Skeletal muscle tissue (tissue), 4 donors: ENCODE data around the gene RBM42. TPM values are rescaled to one million over a fixed set of nuclear protein-coding genes. Genes with fewer than 3 reads are reported as not detected.

Experiments
- H3K27ac ChIP-seq: one replicate; pipeline ENCODE4 v1.7.0; 2013; ENCODE audit warnings: mild to moderate bottlenecking, low read depth, low read length, inconsistent platforms
- H3K27me3 ChIP-seq, 3 donors: one replicate each; pipeline ENCODE4 v1.7.0; 2013; ENCODE audit warnings: low read length in 3 of 3; ENCODE audit not compliant: control insufficient read depth in 3 of 3, insufficient read depth in 3 of 3
- H3K36me3 ChIP-seq, 3 donors: one replicate each; pipeline ENCODE4 v1.7.0; 2013; ENCODE audit warnings: low read length in 3 of 3; ENCODE audit not compliant: control insufficient read depth in 3 of 3, insufficient read depth in 3 of 3
- H3K4me1 ChIP-seq, 3 donors: one replicate each; pipeline ENCODE4 v1.7.0; 2013; ENCODE audit warnings: low read length in 3 of 3, mild to moderate bottlenecking in 3 of 3; ENCODE audit not compliant: control insufficient read depth in 3 of 3, insufficient read depth in 3 of 3
- H3K4me3 ChIP-seq, 3 donors: one replicate each; pipeline ENCODE4 v1.7.0; 2013; ENCODE audit warnings: low read length in 3 of 3
- H3K9ac ChIP-seq, 3 donors: one replicate each; pipeline ENCODE4 v1.7.0; 2013; ENCODE audit warnings: low read length in 3 of 3, mild to moderate bottlenecking in 3 of 3, moderate library complexity in 2 of 3, low read depth in 1 of 3
- H3K9me3 ChIP-seq, 3 donors: one replicate each; pipeline ENCODE4 v1.7.0; 2013; ENCODE audit warnings: low read length in 3 of 3; ENCODE audit not compliant: control insufficient read depth in 3 of 3
- total RNA-seq: library from RNA; depleted of rRNA; stranded (reverse); fragments of >200 nt; gene quantifications from one replicate; pipeline ENCODE4 v1.2.3, GENCODE V29; 2014
- donor health status: Osteomylitis.

The RBM42 gene
- total RNA-seq, 1 donor from 2014 or later, result 20.9 TPM

DNA sequence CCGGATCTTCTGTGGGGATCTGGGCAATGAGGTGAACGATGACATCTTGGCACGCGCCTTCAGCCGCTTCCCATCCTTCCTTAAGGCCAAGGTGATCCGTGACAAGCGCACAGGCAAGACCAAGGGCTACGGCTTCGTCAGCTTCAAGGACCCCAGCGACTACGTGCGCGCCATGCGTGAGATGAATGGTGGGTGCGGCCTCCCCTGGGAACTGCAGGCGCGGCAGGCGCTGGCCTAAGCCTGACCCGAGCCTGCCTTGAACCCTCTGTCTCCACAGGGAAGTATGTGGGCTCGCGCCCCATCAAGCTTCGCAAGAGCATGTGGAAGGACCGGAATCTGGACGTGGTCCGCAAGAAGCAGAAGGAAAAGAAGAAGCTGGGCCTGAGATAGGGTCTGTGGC lies 8.3 kb downstream of the RBM42 start:
- Histone ChIP-seq H3K27me3 (peaks cover 0 to 4% (median 0%) of the 10 kb centered on the region in 3 donors), H3K4me3 (no peak overlapping the region), H3K4me1 (no peaks in the 10 kb centered on the region), H3K36me3 (peaks cover 43 to 50% (median 50%) of the 10 kb centered on the region in 3 donors), H3K9ac (no peak overlapping the region), H3K27ac (no peak overlapping the region), H3K9me3 (no peaks in the 10 kb centered on the region)

DNA sequence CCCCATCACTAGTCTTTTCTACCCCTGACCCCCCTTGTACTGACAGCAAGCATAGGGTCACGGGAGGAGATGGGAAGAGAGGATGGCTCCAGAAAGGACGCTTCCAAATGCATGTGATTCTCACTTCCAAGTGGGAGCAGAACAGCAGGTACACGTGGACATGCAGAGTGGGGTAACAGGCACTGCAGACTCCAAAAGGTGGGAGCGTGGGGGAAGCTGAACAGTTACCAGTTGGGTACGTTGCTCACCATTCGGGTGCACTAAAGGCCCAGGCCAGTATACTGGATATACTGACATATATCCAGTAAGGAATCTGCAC lies 10.4 kb downstream of the RBM42 start:
- Histone ChIP-seq H3K36me3 (peaks cover 27 to 31% (median 29%) of the 10 kb centered on the region in 3 donors), H3K27me3 (peaks cover 0 to 13% (median 0%) of the 10 kb centered on the region in 3 donors), H3K9ac (no peak overlapping the region), H3K27ac (no peak overlapping the region), H3K9me3 (no peaks in the 10 kb centered on the region), H3K4me1 (peaks cover 6 to 9% (median 6%) of the 10 kb centered on the region in 3 donors), H3K4me3 (no peak overlapping the region)

DNA sequence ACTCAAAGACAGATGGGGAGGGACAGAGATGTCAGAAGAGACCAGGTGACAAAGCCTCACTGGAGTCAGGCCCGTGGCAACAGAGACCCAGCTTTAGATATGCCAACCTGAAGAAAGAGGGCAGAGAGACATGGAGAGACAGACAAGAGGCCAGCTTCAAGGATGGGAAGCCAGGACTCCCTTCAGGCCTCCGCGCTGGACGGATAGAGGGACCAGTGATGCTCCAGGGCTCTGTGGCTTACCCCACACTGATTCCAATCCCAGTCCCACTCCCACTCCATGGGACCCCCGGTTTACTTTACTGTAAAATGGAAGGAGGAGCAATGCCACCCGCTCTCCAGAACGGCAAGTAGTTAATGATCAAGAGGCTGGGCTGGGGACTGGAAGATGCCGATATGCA lies 11.0 kb downstream of the RBM42 start:
- Histone ChIP-seq H3K27ac (no peak overlapping the region), H3K4me3 (no peak overlapping the region), H3K4me1 (peaks cover 10 to 12% (median 10%) of the 10 kb centered on the region in 3 donors), H3K9me3 (no peaks in the 10 kb centered on the region), H3K36me3 (peaks cover 26 to 28% (median 26%) of the 10 kb centered on the region in 3 donors), H3K27me3 (peaks cover 0 to 13% (median 0%) of the 10 kb centered on the region in 3 donors), H3K9ac (no peak overlapping the region)

DNA sequence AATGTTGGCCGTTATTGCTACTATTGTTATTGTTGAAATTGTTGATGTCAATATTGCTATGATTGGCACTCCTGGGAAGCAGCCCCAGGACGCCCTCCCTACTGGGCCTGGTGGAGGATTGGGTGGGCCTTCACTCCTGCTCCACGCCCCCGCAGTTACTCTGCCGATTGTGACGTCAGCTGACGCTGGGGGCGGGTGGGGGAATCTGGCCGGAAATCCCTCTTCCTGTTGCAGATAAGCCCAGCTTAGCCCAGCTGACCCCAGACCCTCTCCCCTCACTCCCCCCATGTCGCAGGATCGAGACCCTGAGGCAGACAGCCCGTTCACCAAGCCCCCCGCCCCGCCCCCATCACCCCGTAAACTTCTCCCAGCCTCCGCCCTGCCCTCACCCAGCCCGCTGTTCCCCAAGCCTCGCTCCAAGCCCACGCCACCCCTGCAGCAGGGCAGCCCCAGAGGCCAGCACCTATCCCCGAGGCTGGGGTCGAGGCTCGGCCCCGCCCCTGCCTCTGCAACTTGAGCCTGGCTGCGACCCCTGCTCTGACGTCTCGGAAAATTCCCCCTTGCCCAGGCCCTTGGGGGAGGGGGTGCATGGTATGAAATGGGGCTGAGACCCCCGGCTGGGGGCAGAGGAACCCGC lies 12.8 kb downstream of the RBM42 start, which contains the start of gene ETV2:
ETV2 (plus strand) TSS at position 231 of the 637 bp plus-strand sequence. CDS start 716 bp downstream, outside the sequence.
- H3K9me3 ChIP-seq, result no peaks in the 10 kb centered on the region
- peaks cover 0 to 13% (median 0%) of the 10 kb centered on the region in 3 donors for H3K27me3 ChIP-seq
- H3K4me3 ChIP-seq, result no peak within 1 kb of the TSS
- H3K9ac ChIP-seq, result no peak within 1 kb of the TSS
- H3K36me3 ChIP-seq, result peaks cover 15 to 19% (median 16%) of the 10 kb centered on the region in 3 donors
- no peak within 1 kb of the TSS for H3K27ac ChIP-seq
- H3K4me1 ChIP-seq, result peaks cover 15 to 20% (median 16%) of the 10 kb centered on the region in 3 donors

DNA sequence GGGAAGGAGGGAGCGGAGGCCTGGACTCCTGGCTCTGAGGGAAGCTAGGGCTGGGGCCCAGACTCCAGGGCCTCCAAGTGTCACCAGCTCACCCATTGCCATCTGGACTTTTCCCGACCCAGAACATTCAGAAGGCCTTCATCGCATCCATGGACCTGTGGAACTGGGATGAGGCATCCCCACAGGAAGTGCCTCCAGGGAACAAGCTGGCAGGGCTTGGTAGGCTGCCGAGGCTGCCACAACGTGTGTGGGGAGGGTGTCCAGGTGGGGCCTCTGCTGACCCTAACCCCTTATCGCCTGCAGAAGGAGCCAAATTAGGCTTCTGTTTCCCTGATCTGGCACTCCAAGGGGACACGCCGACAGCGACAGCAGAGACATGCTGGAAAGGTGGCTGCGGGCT lies 13.5 kb downstream of the RBM42 start:
- H3K36me3 ChIP-seq, result peaks cover 8 to 12% (median 9%) of the 10 kb centered on the region in 3 donors
- H3K4me1 ChIP-seq, result peaks cover 15 to 20% (median 16%) of the 10 kb centered on the region in 3 donors
- H3K27me3 ChIP-seq, result peaks cover 0 to 13% (median 0%) of the 10 kb centered on the region in 3 donors
- no peak overlapping the region for H3K27ac ChIP-seq
- no peaks in the 10 kb centered on the region for H3K9me3 ChIP-seq
- H3K9ac ChIP-seq, result no peak overlapping the region
- H3K4me3 ChIP-seq, result no peak overlapping the region

DNA sequence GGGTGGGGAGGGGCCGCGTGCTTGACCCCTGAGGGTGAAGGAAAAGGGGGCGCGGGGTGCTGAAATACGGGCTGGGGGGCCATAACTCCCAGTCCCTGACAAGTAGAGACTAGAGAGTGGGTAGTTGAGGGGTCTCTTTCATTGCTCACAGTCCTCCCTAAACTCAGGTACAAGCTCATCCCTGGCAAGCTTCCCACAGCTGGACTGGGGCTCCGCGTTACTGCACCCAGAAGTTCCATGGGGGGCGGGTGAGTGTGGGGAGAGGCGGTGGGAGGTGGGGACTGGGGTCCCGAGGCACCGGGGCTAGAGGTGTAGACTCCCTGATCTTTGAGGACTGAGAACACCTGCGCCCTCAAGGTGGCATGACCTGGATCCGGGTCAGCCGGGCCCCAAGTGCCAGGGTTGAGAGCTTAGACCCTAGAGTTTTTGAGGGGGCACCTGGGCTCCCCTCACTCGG lies 14.0 kb downstream of the RBM42 start:
- peak overlapping the region in 2 of 3 donors; percentile 79 to 81 for H3K4me3 ChIP-seq
- H3K27ac ChIP-seq, result peak overlapping the region; percentile 74
- H3K9ac ChIP-seq, result peak overlapping the region in 2 of 3 donors; percentile 75 to 83

DNA sequence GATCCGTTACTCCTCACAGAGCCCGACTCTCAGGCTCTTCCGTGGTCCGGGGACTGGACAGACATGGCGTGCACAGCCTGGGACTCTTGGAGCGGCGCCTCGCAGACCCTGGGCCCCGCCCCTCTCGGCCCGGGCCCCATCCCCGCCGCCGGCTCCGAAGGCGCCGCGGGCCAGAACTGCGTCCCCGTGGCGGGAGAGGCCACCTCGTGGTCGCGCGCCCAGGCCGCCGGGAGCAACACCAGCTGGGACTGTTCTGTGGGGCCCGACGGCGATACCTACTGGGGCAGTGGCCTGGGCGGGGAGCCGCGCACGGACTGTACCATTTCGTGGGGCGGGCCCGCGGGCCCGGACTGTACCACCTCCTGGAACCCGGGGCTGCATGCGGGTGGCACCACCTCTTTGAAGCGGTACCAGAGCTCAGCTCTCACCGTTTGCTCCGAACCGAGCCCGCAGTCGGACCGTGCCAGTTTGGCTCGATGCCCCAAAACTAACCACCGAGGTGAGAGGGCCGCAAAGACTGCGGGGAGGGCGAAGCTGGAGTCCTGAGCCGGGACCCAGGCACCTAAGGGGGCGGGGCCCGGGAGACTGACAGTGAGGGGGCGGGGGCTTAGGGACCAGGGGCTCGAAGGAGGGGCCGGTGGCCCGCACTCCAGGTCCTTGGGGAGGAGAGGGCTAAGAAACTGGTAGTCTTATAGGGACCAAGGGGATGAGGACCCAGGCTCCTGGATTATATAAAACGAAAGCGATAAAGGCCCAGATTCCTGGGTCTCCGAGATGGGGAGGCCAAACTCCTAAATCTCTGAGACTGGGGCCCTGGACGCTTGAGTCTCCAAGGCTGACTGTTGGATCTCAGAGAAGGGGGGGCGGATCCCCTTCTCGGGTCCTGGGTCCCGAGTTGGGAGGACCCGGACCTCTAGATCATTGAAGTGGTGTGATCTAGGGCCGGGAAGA lies 14.7 kb downstream of the RBM42 start:
- Histone ChIP-seq H3K4me1 (peaks cover 19 to 27% (median 20%) of the 10 kb centered on the region in 3 donors), H3K27me3 (peaks cover 0 to 13% (median 0%) of the 10 kb centered on the region in 3 donors), H3K9ac (peak overlapping the region; percentile 57 to 83 (median 75))

More for the DNA sequence above, 14.0 kb downstream of the RBM42 start:
- peaks cover 3 to 7% (median 4%) of the 10 kb centered on the region in 3 donors for H3K36me3 ChIP-seq
- H3K4me1 ChIP-seq, result peaks cover 18 to 23% (median 20%) of the 10 kb centered on the region in 3 donors
- H3K9me3 ChIP-seq, result no peaks in the 10 kb centered on the region
- H3K27me3 ChIP-seq, result peaks cover 0 to 13% (median 0%) of the 10 kb centered on the region in 3 donors

DNA sequence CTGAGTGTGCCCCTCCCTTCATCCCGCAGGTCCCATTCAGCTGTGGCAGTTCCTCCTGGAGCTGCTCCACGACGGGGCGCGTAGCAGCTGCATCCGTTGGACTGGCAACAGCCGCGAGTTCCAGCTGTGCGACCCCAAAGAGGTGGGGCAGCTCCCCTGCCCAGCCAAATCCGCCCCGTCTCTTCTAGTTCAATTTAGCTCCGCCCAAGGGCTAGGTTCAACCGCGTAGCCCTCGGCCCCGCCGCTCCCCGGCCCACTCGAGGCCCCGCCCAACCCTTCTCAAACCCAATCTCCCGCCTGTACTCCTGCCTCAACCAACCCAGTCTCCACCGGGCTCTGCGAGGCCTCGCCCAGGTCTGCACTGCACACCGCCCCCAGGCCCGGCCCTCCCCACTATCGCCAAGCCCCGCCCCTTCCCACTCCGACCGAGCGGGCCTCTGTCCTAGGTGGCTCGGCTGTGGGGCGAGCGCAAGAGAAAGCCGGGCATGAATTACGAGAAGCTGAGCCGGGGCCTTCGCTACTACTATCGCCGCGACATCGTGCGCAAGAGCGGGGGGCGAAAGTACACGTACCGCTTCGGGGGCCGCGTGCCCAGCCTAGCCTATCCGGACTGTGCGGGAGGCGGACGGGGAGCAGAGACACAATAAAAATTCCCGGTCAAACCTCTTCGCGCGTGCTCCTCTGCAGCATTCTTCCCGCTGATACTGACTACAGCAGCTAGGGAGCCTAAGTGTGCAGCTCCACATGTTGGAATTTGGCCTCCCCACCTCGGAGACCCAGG lies 15.6 kb downstream of the RBM42 start:
- H3K27ac ChIP-seq, result peak overlapping the region; percentile 74
- no peaks in the 10 kb centered on the region for H3K36me3 ChIP-seq
- H3K9me3 ChIP-seq, result no peaks in the 10 kb centered on the region
- peaks cover 26 to 35% (median 28%) of the 10 kb centered on the region in 3 donors for H3K4me1 ChIP-seq
- H3K27me3 ChIP-seq, result peaks cover 0 to 13% (median 0%) of the 10 kb centered on the region in 3 donors
- H3K9ac ChIP-seq, result peak overlapping the region; percentile 65 to 83 (median 75)
- peak overlapping the region; percentile 79 to 84 (median 81) for H3K4me3 ChIP-seq

More for the DNA sequence above, 14.7 kb downstream of the RBM42 start:
- H3K27ac ChIP-seq, result peak overlapping the region; percentile 74
- H3K4me3 ChIP-seq, result peak overlapping the region; percentile 79 to 84 (median 81)
- no peaks in the 10 kb centered on the region for H3K36me3 ChIP-seq
- no peaks in the 10 kb centered on the region for H3K9me3 ChIP-seq

DNA sequence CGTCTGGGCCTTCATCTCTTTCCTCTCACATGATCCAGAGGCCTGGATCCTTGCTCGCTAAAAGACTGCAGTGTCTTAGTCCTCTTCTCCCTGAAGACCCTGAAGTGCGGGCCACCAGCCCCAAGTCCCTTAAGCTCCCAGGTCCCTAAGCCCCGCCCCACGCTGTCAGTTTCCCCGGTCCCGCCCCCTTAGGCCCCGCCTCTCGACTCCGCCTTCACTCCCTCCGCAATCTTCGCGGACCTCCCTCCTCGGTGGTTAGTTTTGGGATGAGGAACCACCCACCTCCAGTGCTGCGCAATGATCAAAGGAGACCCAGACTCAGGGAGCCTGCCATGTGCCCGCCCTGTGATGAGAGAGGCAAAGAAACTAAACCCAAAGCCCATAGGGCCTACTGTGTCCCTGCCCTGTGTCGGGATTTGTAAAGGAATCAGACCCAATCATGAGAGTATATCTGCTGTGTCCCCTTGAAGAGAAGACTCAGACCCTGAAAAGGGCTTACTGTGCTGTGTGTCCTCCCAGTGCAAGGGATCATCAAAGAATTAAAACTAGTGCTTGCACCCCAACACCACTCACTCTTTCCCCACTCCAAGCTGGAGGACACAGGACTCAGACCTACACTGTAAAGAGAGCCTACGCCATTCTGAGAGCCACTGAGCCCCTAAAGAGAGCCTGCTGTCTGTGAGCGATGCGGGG lies 16.3 kb downstream of the RBM42 start:
- peaks cover 0 to 13% (median 0%) of the 10 kb centered on the region in 3 donors for H3K27me3 ChIP-seq
- peak overlapping the region; percentile 65 to 83 (median 75) for H3K9ac ChIP-seq
- H3K4me1 ChIP-seq, result peaks cover 28 to 36% (median 31%) of the 10 kb centered on the region in 3 donors
- no peaks in the 10 kb centered on the region for H3K9me3 ChIP-seq
- peak overlapping the region; percentile 79 to 84 (median 81) for H3K4me3 ChIP-seq
- peak overlapping the region; percentile 74 for H3K27ac ChIP-seq
- H3K36me3 ChIP-seq, result no peaks in the 10 kb centered on the region
